GM19043 (cell line): Measurements from ENCODE around the gene FAM219A.
"Not testable (repeated sequence)": the region's sequence is repeated elsewhere in the genome, so short reads cannot be mapped to it uniquely, and the experiment has no call there.

Experiments used
- ATAC-seq: cut with Tn5 transposase; IDR thresholded peaks from one replicate; pipeline ENCODE4 v1.9.1; 2021; ENCODE audit warnings: low read depth; ENCODE audit not compliant: unreplicated experiment

FAM219A gene

DNA sequence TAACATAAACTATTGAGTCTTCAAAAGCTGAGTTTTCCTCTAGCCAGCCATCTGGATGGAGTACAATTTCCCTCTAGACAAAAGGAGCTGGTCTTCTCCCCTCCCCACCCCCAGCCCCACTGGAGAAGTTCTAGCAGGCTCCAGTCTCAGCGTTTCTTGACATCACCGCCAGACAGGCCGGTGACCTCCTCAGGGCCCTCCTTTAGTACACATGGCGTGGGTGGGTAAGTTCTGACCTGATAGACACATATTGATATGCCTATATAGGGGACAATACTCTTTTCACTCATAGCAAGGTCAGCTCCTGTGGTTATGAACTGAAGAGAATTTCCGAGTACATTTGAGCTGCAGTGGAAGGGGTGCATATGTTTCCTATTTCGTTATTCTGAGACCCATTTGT, 27.5 kb upstream of the FAM219A start:
- ATAC-seq, result no peak

DNA sequence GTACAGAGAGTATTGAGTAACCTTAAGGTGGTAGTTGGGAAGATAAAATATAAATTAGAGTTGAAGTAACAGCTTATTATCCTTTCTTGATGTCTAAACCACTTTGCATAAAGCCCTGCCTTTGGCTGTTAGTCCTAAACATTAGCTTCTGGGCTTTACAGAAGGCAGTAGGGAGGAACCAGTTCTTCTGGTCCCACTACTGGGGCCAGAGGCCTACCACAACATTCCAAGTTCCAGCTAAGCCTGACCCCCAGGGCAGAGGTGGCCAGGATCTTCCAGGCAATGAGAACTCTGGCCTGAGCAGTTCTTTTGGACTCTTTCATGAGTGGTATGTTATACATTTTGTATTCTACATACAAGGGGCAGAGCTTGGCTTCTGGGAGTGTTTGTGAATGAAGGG, 26.3 kb upstream of the FAM219A start:
- ATAC-seq, result no peak

- ATAC-seq, result not testable (repeated sequence)
Measured at GRCh38 chr9:34482746-34483145, 24.4 kb upstream of the FAM219A start.

- ATAC-seq, result not testable (repeated sequence)
Measured at GRCh38 chr9:34481620-34482019, 23.2 kb upstream of the FAM219A start.

DNA sequence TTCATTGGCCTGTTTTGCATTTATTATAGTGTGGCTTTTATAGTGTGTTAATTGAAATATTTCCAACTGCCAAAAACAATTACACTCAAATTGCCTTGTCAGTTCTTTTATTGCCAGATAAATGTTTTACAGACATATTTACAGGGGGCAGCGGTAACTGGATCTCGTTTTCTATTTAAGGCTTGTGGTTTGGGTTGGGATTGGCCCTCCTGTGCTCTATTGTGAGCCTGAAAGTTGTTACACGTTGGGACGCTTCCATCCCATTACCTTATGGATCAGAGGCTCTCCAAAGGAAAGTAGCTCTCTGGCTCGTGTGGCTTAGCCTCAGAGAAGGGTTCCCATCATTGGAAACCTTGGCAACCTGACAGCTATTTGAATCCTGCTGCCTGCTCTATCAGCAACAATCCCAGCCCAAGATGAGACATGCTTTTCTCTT, 21.1 kb upstream of the FAM219A start:
- ATAC-seq, result no peak

GRCh38 chr9:34477541-34477940, 19.2 kb upstream of the FAM219A start:
- ATAC-seq, result no peak

DNA sequence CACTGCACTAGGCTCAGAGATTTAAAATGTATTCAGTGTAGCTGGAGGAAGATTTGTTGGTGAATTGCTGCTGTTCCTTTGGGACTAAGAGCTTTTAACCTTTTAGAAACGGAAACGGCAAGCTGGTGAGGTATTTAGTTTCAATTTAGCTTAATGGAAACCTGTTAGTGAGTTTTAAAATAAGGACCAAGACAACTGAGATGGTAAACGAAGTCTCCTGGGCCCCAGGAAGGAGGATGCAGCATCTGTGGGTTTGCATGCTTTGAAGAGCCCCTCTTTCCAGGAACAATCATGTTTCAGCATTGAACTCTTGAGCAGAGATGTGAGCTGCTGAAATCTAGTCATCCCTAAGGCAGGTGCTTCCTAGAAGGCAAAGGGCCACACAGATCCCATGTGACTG, 16.7 kb upstream of the FAM219A start:
- no peak for ATAC-seq

- ATAC-seq, result no peak
Measured at GRCh38 chr9:34465468-34465867, 7.1 kb upstream of the FAM219A start.

- no peak for ATAC-seq
Measured at GRCh38 chr9:34464571-34464970, 6.2 kb upstream of the FAM219A start.

DNA sequence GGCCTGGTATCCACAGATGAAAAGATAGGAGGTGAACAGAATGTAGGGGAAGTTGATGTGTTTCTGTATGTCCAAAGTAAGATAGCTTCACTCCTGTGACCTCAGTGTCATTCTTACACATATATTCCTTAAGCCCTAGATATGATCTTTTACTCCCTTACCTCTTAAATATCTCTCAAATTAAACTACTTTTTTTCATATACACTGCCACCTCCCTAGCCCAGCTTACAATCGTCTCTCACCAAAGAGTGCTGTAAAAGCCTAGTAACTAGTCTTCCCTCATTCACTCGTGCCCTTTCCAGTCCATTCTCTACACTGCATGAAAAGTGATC, 5.5 kb upstream of the FAM219A start:
- no peak for ATAC-seq

- ATAC-seq, result no peak
Measured at GRCh38 chr9:34463098-34463900, 4.9 kb upstream of the FAM219A start.

DNA sequence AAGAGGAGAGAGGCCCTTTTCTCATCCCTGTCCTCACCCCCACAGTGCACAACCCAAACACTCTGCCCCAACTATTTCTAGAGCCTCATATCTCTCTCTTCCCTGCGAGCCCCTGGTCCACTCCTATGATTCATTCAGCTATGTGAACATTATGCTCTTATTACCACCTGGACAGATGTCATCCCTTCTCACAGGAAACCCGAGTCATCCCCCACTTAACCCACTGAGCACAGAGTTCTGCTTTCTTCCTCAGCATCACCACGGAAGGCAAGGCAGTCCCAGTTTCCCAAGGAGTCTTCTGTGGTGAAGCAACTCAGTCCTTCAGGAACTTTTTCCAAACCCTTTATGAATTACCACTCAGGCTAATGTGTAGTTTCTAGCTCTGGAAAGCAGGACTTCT, 1.6 kb upstream of the FAM219A start:
- ATAC-seq, result no peak

- ATAC-seq, result no peak
Measured at GRCh38 chr9:34459356-34459755, 986 bp upstream of the FAM219A start.

- ATAC-seq, result no peak
Measured at GRCh38 chr9:34458959-34459340, 580 bp upstream of the FAM219A start.

GRCh38 chr9:34457266-34458012, 931 bp downstream of the FAM219A start:
- no peak for ATAC-seq

GRCh38 chr9:34456746-34457145, 1.6 kb downstream of the FAM219A start:
- no peak for ATAC-seq

DNA sequence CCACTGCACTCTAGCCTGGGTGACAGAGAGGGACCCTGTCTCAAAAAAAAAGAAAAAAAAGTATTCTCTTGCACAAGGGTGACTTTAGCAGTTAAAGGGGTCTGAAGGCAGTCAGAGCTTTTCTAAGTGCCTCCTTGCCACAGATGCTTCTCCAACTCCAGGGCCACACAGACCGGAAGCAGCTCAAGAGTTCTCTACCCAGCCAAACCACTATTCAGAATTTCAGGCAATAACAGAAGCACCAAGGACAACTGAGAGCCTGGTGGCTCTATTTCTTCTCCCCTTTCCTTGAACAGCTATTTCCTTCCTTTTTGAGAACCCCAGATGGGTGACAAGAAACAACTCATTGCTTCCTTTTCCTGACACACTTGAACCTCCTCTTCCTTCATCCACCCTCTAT, 2.2 kb downstream of the FAM219A start:
- no peak for ATAC-seq

- ATAC-seq, result no peak
Measured at GRCh38 chr9:34454571-34455065, 3.8 kb downstream of the FAM219A start.

DNA sequence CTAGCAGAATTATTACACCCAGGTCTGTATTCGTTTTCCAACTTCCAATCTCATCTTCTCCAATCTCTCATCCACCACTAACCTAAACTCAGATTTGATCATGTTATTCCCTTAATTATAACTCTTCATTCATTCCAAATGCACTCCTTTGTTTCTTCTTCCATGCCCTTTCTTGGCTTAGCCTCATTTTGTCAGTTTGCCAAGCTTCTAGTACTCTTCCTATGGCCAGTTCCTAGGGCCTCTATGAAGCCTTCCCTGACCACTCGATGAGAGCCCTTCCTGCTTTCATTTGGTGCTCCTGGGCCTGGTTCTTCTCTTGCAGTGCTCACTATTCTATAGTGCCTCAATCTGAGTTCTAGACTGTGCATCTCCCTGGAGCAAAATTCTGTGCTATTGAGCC, 5.8 kb downstream of the FAM219A start:
- no peak for ATAC-seq

- no peak for ATAC-seq
Measured at GRCh38 chr9:34451545-34451944, 6.8 kb downstream of the FAM219A start.

DNA sequence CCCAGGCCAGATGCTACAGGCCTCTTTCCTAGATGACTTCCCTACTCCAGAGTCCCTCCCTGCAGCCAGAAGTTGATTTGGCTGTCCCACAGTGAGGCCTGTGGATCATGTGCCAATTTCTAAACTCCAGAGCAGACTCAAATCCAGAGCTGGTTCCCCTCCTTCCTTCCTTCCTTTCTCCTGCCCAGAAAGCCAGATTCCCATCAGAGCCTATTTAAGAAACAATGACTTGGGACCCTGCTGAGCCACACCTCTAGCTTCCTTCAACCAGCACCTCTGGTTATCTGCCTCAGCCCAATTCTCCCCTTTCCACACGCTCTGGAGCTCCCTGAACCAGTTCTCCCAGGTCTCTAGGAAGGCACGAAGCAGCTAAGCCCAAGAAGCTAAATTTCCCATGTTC, 7.2 kb downstream of the FAM219A start:
- no peak for ATAC-seq

- no peak for ATAC-seq
Measured at GRCh38 chr9:34450644-34451043, 7.7 kb downstream of the FAM219A start.
